ENCODE results near the gene GTF2B.
"Not testable (repeated sequence)": the region's sequence is repeated elsewhere in the genome, so short reads cannot be mapped to it uniquely, and the experiment has no call there.

The GTF2B gene, protein sequence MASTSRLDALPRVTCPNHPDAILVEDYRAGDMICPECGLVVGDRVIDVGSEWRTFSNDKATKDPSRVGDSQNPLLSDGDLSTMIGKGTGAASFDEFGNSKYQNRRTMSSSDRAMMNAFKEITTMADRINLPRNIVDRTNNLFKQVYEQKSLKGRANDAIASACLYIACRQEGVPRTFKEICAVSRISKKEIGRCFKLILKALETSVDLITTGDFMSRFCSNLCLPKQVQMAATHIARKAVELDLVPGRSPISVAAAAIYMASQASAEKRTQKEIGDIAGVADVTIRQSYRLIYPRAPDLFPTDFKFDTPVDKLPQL

DNA sequence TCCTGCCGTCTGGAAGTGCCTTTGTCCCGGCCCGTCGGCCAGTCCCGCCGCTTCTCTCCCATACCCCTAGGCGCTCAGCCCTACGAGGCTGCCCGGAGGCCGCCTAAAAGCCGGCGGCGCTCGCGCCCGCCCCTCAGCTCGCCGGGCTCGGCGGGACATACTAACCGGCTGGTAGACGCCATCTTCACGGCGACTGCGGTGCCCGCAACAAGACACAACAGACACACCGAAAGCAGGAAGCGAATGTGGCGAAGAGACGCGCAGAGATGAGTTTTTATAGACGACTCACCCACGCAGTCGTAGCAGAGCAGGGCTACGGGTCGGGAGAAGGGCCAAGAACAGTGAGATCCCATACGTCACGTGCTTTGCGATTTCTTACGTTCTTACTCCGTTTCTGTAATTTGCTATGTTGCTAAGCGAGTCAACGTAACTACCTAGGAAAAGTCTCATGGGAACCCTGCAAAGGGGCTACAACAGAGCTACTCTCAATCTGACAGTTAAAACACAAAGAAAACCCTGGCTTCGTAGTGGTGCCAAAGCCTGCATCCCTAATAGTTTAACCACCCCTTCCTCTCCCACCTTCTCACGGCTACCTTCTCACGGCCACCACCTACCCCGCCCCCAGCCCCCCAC, at the start of gene GTF2B:
Gene GTF2B (minus strand): TSS at position 250 of the 633 bp plus-strand sequence. CDS start 68 bp downstream, at position 182.
- 0 out of 22 replicates have a peak, but pooled peaks cover 0 to 4% (median 0%) of the 10 kb centered on the region in 11 experiments for H3K9me3 ChIP-seq (replicated peaks in 1 of 11)
- H3K36me3 ChIP-seq = peaks cover 12 to 25% (median 18%) of the 10 kb centered on the region in 11 experiments
- H3K9ac ChIP-seq = peak within 1 kb of the TSS; percentile 93 to 99 (median 98)
- peak within 1 kb of the TSS; percentile 86 to 99 (median 96) for H3K4me3 ChIP-seq
- H3K27me3 ChIP-seq = no peaks in the 10 kb centered on the region
- peak within 1 kb of the TSS; percentile 88 to 98 (median 95) for H3K27ac ChIP-seq
- H3K4me1 ChIP-seq = peaks cover 21 to 28% (median 26%) of the 10 kb centered on the region in 10 experiments
- H4K20me1 ChIP-seq = peaks cover 39 to 44% (median 42%) of the 10 kb centered on the region in 11 experiments
- TF ChIP-seq Cebpa-rat (IDR thresholded peaks at IDR 0.05) = no peak
- peak within 1 kb of the TSS; percentile 84 to 99 (median 91) for H3K4me2 ChIP-seq

DNA sequence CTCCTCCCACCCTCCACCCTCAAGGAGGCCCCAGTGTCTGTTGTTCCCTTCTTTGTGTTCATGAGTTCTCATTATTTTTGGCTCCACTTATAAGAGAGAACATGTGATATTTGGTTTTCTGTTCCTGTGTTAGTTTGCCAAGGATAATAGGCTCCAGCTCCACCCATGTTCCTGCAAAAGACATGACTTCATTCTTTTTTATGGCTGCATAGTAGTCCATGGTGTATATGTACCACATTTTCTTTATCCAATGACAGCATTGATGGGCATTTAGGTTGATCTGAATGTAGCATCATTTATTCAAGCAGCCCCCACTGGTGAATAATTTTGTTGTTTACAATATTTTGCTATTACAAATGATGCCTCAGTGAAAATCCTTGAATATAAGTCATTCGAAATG, 47.2 kb upstream of the GTF2B start:
- peaks cover 84 to 93% (median 87%) of the 10 kb centered on the region in 11 experiments for H3K36me3 ChIP-seq
- not testable (repeated sequence) for H3K4me1 ChIP-seq, H3K27me3 ChIP-seq, H3K4me2 ChIP-seq, H3K27ac ChIP-seq, H3K9ac ChIP-seq, H3K4me3 ChIP-seq, H4K20me1 ChIP-seq
- peaks cover 0 to 15% (median 13%) of the 10 kb centered on the region in 11 experiments; a peak in 16 of 22 replicates for H3K9me3 ChIP-seq (replicated peaks in 1 of 11)

DNA sequence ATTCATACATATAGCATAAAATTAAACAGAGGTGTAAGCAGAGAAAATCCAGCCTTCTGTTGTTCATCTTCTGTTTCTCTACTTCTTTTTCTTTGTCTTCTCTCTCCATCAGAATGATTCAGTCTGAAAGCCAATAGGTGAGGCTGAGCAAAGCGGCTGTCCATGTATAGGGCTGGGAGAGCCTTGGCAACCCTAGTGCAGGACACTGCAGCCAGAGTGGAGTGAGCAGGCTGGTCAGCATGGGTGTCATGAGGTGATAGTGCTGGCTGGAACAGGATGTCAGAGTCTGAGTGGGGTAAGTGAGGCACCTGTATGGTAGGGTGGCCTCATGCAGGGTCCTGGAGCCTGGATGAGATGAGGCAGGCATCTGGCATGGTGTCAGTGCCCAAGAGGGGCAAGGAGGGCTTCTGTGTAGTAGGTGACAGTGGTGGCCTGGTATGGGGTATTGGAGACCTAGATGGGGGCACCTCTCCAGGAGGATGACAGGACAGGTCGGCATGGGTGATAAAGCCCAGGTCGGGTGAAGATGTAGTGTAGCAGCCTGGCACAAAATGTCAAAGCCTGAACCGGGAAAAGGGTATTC, 45.5 kb upstream of the GTF2B start:
- H3K9ac ChIP-seq = no peak overlapping the region
- no peak for TF ChIP-seq Cebpa-rat (IDR thresholded peaks at IDR 0.05)
- no peaks in the 10 kb centered on the region for H3K27me3 ChIP-seq
- peaks cover 0 to 9% (median 0%) of the 10 kb centered on the region in 11 experiments; a peak in 2 of 22 replicates for H4K20me1 ChIP-seq
- H3K9me3 ChIP-seq (replicated peaks in 1 of 11) = peaks cover 0 to 3% (median 0%) of the 10 kb centered on the region in 11 experiments; a peak in 2 of 22 replicates
- H3K4me1 ChIP-seq = no peaks in the 10 kb centered on the region
- no peak overlapping the region for H3K27ac ChIP-seq
- H3K4me2 ChIP-seq = no peak overlapping the region
- H3K36me3 ChIP-seq = peaks cover 84 to 93% (median 87%) of the 10 kb centered on the region in 11 experiments
- H3K4me3 ChIP-seq = no peak overlapping the region

DNA sequence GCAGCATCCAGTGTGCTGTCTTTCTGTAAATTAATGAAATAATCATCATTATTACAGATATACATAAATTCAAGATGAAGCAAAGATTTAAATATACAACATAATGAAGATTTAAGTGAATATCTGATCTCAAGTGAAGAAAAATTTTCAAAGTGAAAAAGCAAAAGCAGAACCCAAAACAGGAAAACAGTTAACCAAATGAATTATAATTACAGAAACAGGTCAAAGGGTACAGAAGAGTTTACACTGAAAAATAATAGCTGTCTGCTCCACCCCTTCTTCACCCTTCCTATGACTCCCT, 44.8 kb upstream of the GTF2B start:
- no peaks in the 10 kb centered on the region for H3K4me1 ChIP-seq
- H4K20me1 ChIP-seq = peaks cover 0 to 9% (median 0%) of the 10 kb centered on the region in 11 experiments; a peak in 2 of 22 replicates
- peaks cover 84 to 93% (median 87%) of the 10 kb centered on the region in 11 experiments for H3K36me3 ChIP-seq
- no peak overlapping the region for H3K4me2 ChIP-seq
- H3K27ac ChIP-seq = no peak overlapping the region
- H3K4me3 ChIP-seq = no peak overlapping the region
- H3K9me3 ChIP-seq (replicated peaks in 1 of 11) = peaks cover 0 to 3% (median 0%) of the 10 kb centered on the region in 11 experiments; a peak in 1 of 22 replicates
- no peaks in the 10 kb centered on the region for H3K27me3 ChIP-seq
- H3K9ac ChIP-seq = no peak overlapping the region
- TF ChIP-seq Cebpa-rat (IDR thresholded peaks at IDR 0.05) = no peak

DNA sequence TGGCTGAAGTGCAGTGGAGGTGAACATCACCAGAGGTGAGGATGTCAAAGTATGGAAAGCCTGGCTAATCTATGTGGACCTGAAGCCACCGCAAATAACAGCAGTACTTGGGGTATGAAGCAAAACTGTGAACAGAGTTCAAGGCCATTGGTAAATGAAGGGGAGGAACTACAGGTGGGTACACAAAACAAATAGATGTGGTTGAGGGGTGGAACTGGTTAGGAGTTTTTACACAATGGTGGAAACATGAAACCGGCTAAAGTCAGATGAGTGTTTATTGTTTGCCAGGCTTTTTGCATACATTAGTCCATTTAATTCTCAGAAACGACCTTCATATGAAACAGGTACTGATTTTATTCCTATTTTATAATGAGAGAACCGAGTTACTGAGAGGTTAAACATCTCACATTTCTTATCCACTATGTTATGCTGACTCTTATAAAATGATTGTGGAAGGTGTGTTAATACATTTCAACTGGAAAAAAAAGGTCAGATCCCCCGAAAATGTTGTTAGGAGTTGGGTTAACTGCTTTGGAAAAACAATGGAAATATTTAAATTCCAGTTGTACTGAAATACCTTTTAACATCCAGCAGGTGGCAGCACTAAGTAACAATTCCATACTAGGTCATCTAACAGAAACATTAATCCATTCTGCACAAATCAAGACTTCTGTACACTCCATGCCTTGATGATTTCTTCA, 44.3 kb upstream of the GTF2B start:
- Histone ChIP-seq H4K20me1 (peaks cover 0 to 9% (median 0%) of the 10 kb centered on the region in 11 experiments; a peak in 2 of 22 replicates), H3K9me3 (replicated peaks in 1 of 11) (peaks cover 0 to 3% (median 0%) of the 10 kb centered on the region in 11 experiments; a peak in 1 of 22 replicates), H3K4me2 (no peak overlapping the region), H3K27me3 (no peaks in the 10 kb centered on the region), H3K36me3 (peaks cover 84 to 93% (median 86%) of the 10 kb centered on the region in 11 experiments), H3K4me1 (no peaks in the 10 kb centered on the region), H3K4me3 (no peak overlapping the region), H3K9ac (no peak overlapping the region), H3K27ac (no peak overlapping the region)
- no peak for TF ChIP-seq Cebpa-rat (IDR thresholded peaks at IDR 0.05)

DNA sequence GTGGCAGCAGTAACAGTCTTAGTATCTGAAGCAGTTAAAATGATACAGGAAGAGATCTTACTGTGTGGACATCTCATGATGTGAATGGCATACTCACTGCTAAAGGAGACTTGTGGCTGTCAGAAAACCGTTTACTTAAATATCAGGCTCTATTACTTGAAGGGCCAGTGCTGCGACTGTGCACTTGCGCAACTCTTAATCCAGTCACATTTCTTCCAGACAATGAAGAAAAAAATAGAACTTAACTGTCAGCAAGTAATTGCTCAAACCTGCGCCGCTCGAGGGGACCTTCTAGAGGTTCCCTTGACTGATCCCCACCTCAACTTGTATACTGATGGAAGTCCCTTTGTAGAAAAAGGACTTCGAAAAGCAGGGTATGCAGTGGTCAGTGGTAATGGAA, 38.8 kb upstream of the GTF2B start:
- not testable (repeated sequence) for H3K4me3 ChIP-seq, H3K4me1 ChIP-seq, H3K9ac ChIP-seq, H3K4me2 ChIP-seq, H4K20me1 ChIP-seq, H3K27ac ChIP-seq, H3K27me3 ChIP-seq
- Histone ChIP-seq H3K9me3 (replicated peaks in 1 of 11) (peaks cover 3 to 18% (median 8%) of the 10 kb centered on the region in 11 experiments; a peak in 15 of 22 replicates), H3K36me3 (peaks cover 68 to 100% (median 84%) of the 10 kb centered on the region in 11 experiments)
- peak in 4 of 11 experiments; percentile 25 to 36 (median 26); a peak in 1 of 22 replicates for TF ChIP-seq Cebpa-rat (IDR thresholded peaks at IDR 0.05)

DNA sequence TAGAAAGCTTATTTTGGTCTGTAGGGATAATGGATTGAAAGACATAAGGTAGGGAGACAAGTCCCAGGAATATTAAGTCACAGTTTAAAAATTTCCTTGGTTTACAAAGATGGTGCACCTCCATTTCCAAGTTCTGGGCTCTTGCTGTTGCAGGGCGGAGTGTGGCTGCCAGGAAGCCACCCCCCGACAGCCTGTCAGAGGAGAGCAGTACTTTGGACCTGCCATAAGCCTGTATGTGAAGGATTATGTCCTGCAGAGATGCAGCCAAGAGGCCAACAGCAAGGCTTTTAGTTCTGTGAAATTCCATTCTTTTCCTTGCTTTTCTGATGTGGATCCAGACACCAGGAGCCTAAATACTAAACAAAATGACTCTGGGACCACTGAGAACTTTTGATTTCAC, 31.9 kb upstream of the GTF2B start:
- H3K27ac ChIP-seq = no peak overlapping the region
- H4K20me1 ChIP-seq = no peaks in the 10 kb centered on the region
- TF ChIP-seq Cebpa-rat (IDR thresholded peaks at IDR 0.05) = no peak
- no peaks in the 10 kb centered on the region for H3K27me3 ChIP-seq
- no peaks in the 10 kb centered on the region for H3K4me1 ChIP-seq
- H3K9me3 ChIP-seq (replicated peaks in 1 of 11) = peaks cover 39 to 64% (median 52%) of the 10 kb centered on the region in 11 experiments
- peaks cover 77 to 100% (median 90%) of the 10 kb centered on the region in 11 experiments for H3K36me3 ChIP-seq
- no peak overlapping the region for H3K4me2 ChIP-seq
- H3K4me3 ChIP-seq = no peak overlapping the region
- no peak overlapping the region for H3K9ac ChIP-seq

DNA sequence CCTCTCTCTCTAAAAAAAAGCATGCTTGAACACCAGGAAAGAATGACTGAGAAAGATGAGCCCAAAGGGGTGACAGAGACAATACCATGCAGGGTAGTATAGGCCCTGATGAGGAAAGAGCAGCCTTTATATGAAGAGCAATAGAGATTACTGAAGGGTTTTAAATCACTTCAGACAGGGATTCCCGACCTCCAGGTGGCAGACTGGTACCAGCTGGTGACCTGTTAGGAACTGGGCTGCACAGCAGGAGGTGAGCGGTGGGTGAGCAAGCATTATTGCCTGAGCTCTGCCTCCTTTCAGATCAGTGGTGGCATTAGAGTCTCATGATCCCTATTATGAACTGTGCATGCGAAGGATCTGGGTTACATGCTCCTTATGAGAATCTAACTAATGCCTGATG, 30.8 kb upstream of the GTF2B start:
- Histone ChIP-seq H3K27ac (no peak overlapping the region), H3K27me3 (no peaks in the 10 kb centered on the region), H3K4me2 (no peak overlapping the region), H4K20me1 (no peaks in the 10 kb centered on the region), H3K4me3 (no peak overlapping the region), H3K36me3 (peaks cover 78 to 100% (median 97%) of the 10 kb centered on the region in 11 experiments), H3K9me3 (replicated peaks in 1 of 11) (peaks cover 49 to 75% (median 62%) of the 10 kb centered on the region in 11 experiments), H3K4me1 (no peaks in the 10 kb centered on the region), H3K9ac (no peak overlapping the region)
- TF ChIP-seq Cebpa-rat (IDR thresholded peaks at IDR 0.05) = no peak

DNA sequence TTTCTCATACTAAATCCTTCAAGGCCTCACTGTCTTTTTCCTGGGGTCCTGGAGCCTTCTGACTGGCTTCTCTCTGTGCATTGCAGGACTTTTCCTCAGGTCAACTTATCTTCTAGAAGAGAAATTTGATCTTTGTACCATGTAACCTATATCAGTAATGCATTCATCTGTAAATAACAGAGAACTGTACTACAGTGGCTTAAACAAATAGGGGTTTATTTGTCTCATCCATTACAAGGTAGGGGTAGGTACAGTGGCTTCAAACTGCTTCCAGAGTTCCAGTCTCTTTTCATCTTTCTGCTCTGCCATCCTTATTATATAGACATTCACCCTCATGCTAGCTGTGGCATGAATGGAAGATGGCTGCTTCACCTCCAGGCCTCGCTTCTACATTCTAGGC, 29.5 kb upstream of the GTF2B start:
- Histone ChIP-seq H3K9ac (no peak overlapping the region), H3K4me1 (no peaks in the 10 kb centered on the region), H4K20me1 (no peaks in the 10 kb centered on the region), H3K27me3 (no peaks in the 10 kb centered on the region), H3K36me3 (peaks cover 72 to 91% (median 85%) of the 10 kb centered on the region in 11 experiments), H3K9me3 (replicated peaks in 1 of 11) (peaks cover 62 to 76% (median 69%) of the 10 kb centered on the region in 11 experiments), H3K4me2 (no peak overlapping the region), H3K4me3 (no peak overlapping the region), H3K27ac (no peak overlapping the region)
- TF ChIP-seq Cebpa-rat (IDR thresholded peaks at IDR 0.05) = no peak

Data from BLaER1 treated with 17β-estradiol and CSF1 and Interleukin-3, amounts not matched to agents 10 nM and 100 nM (cell line).